Cardiac septum (tissue), 1 donor: ENCODE data around the gene SDHAF3. TPM values are rescaled to one million over a fixed set of nuclear protein-coding genes. Genes with fewer than 3 reads are reported as not detected.
"Not testable (repeated sequence)": the region's sequence is repeated elsewhere in the genome, so short reads cannot be mapped to it uniquely, and the experiment has no call there.

Source experiments
- DNase-seq: peaks from one replicate; pipeline ENCODE4 v3.0.0-alpha.2; 2020; ENCODE audit warnings: low spot score
- intact Hi-C: fragments of 100-400 bp; cut with DNase I; formaldehyde crosslinking; loops from one replicate; pipeline ENCODE4 v1.14.0; 2022
- total RNA-seq: library from RNA; stranded (reverse); fragmentation: NEBNext Ultra II Directional; extraction: Animal tissue kit (Norgen Biotek cat#: 25700); gene quantifications from one replicate; pipeline ENCODE4 v1.2.1, GENCODE V29; 2021
- donor health status: DM: no; HTN: no; CAD: no.

The SDHAF3 gene
- total RNA-seq, 1 donor from 2014 or later: 12.8 TPM

DNA sequence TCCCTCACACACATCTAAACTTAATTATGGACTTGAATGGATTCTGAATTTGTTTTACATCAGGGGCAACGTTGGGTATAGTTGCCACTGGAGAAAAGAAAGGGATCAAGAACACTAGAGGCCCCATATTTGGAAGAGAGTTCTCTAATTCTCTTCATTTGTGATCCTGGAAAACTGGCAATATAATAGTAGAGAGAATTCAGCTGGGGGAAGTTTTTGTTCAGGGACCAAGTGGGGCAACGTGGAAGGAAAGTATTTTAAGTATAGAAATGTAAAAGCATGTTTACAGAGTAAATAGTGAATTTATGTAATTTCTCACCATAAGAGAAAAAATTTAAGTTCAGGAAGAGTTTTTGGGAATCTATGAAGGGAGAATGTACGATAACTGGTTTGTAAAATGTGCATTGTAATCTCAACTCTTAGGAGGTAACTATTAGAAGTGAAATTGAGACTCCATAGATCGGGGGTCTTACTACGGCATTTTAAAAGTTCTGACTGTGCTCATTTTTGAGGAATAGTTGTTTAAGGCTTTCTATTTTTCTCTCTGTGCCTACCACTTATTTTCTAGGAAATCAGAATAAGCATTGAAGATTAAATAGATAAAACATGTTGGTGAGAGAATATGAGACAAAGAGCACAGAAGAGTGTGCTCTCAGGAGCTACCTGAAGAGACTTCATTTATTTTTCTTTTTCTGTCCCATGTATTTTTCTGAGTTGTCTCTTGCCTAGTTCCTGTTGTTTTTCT, 3.4 kb downstream of the SDHAF3 start:
- intact Hi-C loops: no loop called here
- no peak for DNase-seq

- intact Hi-C loops, DNase-seq: not testable (repeated sequence)
These were observed 5.6 kb downstream of the SDHAF3 start for GRCh38 chr7:97123115-97123514.

DNA sequence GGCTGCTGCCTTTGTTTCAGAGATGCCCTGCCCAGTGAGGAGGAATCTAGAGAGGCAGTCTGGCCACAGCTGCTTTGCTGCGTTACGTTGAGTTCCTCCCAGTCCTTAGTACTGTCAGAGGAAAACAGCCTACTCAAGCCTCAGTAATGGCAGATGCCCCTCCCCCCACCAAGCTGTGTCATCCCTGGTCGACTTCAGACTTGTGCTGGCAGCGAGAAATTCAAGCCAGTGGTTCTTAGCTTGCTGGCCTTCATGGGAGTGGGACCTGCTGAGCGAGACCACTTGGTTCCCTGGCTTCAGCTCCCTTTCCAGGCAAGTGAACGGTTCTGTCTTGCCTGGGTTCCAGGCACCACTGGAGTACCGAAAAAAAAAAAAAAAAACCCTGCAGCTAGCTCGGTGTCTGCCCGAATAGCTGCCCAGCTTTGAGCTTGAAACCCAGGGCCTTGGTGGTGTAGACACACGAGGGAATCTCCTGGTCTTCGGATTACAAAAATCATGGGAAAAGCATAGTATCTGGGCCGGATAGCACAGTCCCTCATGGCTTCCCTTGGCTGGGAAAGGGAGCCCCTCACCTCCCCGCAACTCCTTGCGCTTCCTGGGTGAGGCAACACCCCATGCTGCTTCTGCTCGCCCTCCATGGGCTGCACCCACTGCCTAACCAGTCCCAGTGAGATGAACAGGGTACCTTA, 9.1 kb downstream of the SDHAF3 start:
- DNase-seq: no peak

GRCh38 chr7:97128736-97129135, 11.2 kb downstream of the SDHAF3 start:
- intact Hi-C loops: no loop called here

More for the DNA sequence above, 9.1 kb downstream of the SDHAF3 start:
- intact Hi-C loops: no loop called here

DNA sequence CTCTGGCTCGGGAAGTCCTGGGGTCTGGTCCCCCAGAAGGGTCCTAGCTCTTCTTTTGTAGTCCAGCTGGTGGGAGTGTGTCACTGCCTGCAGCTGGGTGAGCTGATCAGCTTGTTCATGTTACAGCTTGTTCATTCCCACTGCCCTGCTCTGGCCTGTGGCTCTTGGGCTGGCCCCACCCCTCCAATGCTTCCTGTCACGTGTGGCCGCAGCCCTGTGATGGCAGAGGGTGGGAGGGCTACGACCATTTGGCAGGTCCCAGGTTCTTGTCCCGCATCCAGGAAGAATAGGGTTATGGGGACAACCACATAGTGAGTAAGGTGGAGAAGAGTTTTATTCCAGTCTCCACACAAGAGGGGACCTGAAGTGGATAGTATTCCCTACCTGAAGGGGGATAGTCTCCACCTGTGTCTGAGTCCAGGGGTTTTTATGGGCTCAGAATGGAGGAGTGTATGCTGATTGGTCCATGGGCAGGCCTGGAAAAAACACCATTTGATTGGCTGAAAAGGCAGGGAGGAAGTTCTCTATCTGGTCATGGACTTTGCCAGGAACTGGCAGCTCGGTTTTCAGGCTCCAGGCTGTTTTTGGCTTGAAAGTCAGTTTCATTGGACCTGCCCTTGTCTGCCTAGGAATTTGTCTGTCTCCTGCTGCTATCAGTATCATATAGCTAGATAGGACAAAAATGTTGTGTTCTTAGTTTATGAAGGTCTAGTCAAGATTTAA, 13.1 kb downstream of the SDHAF3 start:
- DNase-seq: no peak
- intact Hi-C loops: no loop called here

More at GRCh38 chr7:97128736-97129135, 11.2 kb downstream of the SDHAF3 start:
- DNase-seq: no peak

DNA sequence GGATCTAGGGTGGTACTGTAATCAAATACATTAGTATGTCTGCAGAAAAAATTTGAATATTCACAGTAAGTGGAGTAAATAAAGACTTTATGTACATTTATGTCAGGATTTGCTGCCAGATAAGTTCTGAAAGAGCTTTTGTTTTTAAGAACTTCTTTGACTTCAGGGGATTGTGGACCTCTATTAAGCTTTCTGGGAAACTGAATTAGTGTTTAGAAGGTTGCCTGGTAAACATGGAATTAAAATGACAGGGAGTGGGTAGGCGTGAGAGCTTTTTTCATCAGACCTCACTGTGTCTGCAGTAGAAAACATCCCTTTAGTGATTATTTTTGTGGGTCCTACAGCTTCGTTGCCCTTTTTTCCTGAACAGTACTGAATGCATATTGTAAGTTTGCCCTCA, 15.7 kb downstream of the SDHAF3 start:
- intact Hi-C loops: no loop called here
- no peak for DNase-seq

DNA sequence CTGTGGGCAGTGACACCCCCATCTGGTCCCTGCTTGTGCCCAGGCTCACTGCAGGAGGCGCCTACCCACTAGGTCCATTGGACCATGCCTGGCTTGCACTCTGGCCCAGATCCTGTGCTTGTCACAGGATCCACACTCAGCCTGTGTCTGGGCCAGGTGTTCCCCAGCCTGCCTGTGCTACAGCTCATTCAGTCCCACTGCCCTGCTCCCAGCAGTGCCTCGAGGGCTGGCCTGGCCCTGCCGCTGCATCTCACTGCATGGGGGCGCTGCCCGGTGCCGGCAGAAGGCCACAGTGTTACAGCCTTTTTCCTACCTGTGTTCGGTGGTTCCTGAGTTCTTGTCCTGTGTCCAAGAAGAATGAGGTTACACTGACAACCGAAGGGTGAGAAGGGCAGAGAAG, 21.3 kb downstream of the SDHAF3 start:
- intact Hi-C loops: no loop called here
- no peak for DNase-seq

DNA sequence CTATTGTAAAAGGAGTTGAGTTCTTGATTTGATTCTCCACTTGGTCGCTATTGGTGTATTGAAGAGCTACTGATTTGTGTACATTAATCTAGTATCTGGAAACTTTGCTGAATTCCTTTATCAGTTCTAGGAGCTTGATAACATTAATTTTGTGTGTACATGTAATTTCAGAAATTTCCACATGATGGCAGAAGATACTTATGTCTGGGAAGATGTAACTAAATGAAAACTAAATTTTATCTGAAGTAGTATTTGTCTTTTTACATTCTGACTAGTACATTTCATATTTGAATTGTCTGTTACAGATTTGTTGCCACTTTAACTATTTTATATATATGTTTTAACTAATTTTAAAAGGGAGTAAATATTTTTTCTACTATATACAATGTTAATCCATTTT, 27.6 kb downstream of the SDHAF3 start:
- DNase-seq: no peak
- intact Hi-C loops: no loop called here

DNA sequence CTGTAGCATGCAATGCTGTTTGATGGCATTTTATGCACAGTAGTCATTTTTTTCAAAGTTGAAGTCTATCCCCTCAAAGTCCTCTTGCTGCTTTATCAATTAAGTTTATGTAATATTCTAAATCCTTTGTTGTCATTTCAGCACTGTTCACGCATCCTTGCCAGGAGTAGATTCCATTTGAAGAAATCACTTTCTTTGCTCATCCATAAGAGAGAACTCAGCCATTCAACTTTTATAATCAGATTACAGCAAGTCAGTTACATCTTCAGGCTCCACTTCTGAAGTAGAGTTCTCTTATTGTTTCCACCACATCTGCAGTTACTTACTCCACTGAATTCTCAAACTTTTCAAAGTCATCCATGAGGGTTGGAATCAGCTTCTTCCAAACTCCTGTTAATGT, 32.3 kb downstream of the SDHAF3 start:
- no peak for DNase-seq
- intact Hi-C loops: no loop called here

DNA sequence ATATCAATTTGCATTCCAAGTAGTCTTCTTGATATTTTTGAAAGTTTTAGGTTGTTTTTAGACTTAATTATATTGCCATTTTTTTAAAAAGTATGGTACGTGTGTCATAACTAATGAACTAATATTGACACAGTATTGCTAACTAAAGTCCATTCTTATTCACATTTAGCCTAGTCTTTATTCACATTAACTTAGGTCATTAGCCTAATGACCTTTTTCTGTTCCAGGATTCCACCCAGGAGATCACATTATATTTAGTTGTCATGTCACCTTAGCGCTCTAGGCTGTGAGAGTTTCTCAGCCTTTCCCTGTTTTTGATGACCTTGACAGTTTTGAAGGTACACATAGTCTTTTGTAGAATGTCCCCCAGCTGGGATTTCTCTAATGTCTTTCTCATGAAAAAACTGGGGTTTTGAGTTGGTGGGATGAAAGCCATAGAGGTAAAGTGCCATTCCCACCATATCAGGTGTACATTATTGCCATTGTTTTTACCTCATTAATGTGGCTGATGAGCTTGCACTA, 38.5 kb downstream of the SDHAF3 start:
- no peak for DNase-seq
- intact Hi-C loops: no loop called here

DNA sequence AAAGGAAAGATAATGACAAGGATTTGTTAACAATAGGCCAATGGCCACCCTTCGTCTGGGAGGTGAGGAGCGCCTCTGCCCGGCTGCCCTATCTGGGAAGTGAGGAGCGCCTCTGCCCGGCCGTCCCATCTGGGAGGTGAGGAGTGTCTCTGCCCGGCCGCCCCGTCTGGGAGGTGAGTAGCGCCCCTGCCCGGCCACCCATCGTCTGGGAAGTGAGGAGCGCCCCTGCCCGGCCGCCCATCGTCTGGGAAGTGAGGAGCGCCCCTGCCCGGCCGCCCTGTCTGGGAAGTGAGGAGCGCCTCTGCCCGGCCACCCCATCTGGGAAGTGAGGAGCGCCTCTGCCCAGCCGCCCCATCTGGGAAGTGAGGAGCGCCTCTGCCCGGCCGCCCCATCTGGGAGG, 42.5 kb downstream of the SDHAF3 start:
- intact Hi-C loops: not testable (repeated sequence)

GRCh38 chr7:97161609-97162008, 44.1 kb downstream of the SDHAF3 start:
- DNase-seq, intact Hi-C loops: not testable (repeated sequence)

More for the DNA sequence above, 42.5 kb downstream of the SDHAF3 start:
- DNase-seq: not testable (repeated sequence)

- intact Hi-C loops: no loop called here
- no peak for DNase-seq
These were observed 48.8 kb downstream of the SDHAF3 start for GRCh38 chr7:97166308-97166707.

GRCh38 chr7:97167176-97167575, 49.7 kb downstream of the SDHAF3 start:
- DNase-seq: no peak
- intact Hi-C loops: no loop called here

GRCh38 chr7:97167749-97168148, 50.3 kb downstream of the SDHAF3 start:
- intact Hi-C loops: no loop called here
- DNase-seq: no peak

DNA sequence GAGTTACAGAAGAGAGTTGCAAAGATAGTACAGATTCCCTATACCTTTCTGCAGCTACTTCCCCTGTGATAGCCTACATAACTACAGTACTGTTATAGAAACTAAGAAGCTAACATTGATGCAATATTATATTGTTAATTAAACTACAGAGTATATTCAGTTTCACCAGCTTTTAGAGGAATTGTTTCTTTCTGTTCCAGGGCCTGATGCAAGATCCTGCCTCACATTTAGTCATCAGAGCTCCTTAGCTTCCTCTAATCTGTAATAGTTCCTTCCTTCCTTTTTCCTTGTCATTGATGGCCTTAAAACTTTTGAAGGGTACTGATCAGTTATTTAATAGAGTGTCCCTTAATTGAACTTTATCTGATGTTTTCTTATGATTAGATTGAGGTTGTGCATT, 56.8 kb downstream of the SDHAF3 start:
- DNase-seq: no peak
- intact Hi-C loops: no loop called here

GRCh38 chr7:97179454-97180104, 62.1 kb downstream of the SDHAF3 start:
- intact Hi-C loops: loop anchor here (2.0 kb wide), 1 partner anchor 75 kb away; no protein-coding TSS in a partner anchor
- DNase-seq: no peak

DNA sequence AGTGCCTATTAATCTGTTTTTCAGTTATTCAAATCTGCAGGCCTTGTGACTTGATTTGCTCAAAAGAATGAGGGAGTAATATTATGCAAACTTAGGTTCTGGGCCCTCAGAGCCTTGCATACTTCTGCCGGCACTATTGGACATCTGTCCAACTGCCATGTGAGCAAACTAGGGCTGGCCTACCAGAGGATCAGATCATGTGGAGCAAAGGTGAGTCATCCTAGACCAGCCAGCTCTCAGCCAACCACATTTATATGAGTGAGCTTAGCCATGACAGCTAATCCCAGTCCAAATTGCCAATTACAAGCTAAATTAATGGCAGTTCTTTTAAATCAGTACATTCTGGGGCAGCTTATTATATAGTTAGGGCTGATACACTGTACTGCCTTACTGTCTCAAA, 69.6 kb downstream of the SDHAF3 start:
- no peak for DNase-seq
- intact Hi-C loops: no loop called here

DNA sequence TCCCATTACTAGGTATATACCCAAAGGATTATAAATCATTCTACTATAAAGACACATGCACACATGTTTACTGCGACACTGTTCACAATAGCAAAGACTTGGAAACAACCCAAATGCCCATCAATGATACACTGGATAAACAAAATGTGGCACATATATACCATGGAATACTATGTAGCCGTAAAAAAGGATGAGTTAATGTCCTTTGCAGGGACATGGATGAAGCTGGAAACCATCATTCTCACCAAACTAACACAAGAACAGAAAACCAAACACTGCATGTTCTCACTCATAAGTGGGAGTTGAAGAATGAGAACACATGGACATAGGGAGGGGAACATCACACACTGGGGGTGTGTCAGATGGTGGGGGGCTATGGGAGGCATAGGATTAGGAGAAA, 78.7 kb downstream of the SDHAF3 start:
- intact Hi-C loops, DNase-seq: not testable (repeated sequence)

GRCh38 chr7:97198596-97198995, 81.1 kb downstream of the SDHAF3 start:
- intact Hi-C loops: no loop called here
- no peak for DNase-seq
